ENCODE data around the gene NXN.
"Not testable (repeated sequence)": the region's sequence is repeated elsewhere in the genome, so short reads cannot be mapped to it uniquely, and the experiment has no call there.

NXN gene

DNA sequence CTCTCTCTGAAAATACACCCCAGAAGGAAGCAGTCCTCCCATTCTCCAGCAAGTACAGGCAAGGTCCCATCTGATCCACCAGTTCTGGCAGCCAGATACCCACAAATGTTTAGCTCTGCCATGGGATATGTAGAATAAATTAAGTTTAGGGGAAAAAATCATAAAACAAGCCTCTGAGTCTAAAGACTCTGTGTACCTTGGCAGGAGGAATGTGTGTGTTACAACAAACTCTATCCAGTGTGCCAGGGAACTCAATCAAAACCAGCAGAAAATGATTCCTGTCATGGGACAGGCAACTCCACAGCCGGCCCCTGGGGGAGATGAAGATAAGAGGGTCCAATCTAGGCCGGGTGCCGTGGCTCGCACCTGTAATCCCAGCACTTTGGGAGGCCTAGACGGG, 124.0 kb downstream of the NXN start:
- no peak for DNase-seq

DNA sequence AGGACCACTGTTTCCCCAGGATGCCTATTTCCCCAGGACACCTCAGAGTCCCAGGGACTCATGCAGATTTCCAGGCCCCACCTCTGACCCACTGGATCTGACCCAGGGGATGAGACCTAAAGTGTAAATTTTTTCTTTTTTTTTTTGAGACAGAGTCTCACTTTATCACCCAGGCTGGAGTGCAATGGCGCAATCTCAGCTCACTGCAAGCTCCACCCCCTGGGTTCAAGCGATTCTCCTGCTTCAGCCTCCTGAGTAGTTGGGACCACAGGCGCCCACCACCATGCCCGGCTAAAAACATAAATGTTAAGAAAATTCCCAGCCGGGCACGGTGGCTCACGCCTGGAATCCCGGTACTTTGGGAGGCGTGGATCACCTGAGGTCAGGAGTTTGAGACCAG, 126.7 kb downstream of the NXN start:
- not testable (repeated sequence) for DNase-seq

DNA sequence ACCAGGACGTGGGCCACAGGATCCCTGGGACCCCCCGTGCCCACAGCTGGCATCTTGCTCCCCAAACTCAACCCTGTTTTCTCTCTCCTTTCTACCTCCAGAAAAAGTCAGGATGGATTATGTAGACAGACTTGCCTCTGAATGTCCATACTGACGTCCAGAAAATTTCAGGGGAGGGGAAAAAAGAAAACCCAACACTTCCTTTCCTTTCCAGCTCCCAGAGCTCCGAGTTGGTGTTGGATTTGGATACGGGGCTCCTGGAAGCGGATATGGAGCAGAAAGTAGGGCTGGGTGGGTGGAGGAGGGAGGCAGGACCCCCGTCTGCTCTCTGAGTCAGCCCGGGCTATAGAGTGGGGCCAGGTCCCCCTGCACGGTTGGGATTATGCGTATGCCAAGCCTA, 127.2 kb downstream of the NXN start:
- DNase-seq: no peak

DNA sequence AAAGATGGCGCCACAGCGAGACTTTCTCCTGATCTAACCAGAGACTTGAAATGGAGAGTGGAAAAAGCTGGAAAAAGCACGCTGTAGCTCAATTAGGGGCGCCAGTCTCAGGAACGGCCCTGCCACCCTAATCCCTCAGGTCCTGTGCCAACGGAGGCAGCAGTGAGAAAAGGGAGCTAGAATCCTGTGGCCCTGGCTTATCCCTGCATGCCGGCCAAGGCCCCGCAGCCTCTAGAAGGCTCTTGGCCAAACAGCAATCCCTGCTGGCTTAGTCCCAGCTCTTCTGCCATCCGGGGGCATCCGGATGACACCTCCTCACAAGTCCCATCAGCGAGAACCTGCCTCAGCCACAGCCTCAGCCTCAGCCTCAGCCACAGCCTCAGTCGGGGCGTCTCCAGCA, 127.7 kb downstream of the NXN start:
- DNase-seq: no peak

DNA sequence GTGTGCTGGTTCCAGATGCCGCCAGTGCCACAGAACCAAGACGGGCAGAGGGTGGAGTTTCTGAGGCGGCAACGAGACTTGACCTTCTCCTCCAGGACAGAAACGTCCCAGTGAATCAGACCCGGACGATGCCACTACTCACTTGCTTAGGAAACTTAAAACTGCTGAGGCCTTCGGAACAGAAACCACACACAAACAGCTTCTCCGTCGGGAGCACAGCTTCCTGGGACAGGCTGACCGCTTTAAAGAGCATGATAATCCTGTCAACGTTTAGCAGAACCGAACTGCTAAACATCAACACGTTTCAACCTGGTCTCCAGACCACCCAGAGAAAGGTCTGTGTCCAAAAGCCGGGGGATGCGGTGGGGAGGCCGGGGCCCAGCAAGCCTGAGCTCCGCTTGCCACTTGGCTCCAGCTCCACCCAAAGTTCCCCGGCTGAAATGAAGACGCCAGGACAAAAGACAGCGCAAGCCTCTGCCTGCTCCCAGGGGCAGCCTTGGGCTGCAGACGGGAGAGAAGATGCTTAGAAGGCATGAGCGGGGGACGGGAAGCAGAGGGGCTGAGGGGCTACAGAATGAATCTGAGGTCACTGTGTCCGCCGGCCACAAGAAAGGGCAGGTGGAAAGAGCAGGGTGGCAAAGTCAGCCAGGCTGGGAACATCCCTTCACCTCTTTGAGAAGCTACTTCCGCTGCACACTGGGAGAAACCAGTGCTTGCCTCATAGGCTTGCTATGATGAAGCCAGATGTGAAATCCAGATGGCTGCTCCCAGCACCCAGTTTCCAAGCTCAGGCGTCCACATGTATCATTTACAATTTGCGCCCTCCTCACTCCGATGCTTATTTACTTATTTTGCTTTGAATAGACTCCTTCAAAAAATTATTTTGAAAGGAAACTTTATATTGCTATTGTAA, 128.5 kb downstream of the NXN start:
- no peak for DNase-seq

DNA sequence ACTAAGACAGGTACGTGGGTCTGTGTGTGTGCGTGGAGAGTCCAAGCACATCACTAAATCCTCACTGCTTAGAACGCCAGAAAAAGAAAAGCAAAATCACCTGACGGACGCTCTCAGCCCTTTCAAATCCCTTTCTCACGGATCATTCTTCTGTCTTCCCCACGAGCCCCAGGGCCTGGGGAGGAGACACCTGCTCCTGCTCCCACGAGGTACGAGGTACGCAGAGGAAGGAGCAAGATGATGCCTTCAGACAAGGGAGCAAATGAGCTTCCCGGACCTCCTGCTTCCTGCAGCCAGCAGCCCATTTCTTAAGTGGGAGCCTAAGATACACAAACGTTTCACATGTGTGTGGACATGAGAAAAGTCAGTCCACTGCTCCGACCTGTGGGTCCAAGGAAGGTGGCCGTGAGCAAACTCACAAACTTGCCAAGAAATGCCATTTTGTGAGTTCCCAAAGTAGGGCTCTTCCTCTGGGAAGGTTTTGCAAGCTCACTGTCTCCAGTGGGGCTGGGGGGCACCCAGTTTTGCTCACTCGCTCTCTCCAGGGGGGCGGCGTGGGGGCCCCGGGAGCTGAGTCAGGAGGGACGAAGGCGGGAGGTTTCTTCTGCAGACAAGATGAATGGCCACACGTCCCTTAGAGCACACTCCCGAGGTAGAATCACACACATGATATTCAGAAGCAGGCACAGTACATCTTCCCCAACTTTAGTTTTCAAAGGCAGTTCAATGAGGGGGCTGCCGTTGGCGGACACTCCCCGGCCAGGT, 129.3 kb downstream of the NXN start:
- no peak for DNase-seq

DNA sequence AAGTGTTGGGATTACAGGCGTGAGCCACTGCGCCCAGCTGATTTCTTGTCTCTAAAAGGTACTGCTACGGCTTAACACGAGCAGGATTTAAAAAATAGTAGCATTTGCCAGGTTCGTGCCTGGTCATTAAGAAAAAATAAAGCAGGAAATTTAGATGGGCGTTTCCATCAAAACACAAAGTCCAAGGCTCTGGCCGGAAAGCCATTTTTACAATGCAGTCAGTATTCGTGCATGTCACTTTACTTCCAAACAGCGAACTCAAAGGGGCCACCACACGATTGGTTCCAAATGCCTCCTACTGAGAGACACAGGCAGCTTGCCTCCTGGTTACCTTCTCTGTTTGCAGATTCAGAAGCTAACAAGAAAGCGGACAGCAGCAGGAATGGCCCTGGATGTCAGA, 131.2 kb downstream of the NXN start:
- DNase-seq: no peak

DNA sequence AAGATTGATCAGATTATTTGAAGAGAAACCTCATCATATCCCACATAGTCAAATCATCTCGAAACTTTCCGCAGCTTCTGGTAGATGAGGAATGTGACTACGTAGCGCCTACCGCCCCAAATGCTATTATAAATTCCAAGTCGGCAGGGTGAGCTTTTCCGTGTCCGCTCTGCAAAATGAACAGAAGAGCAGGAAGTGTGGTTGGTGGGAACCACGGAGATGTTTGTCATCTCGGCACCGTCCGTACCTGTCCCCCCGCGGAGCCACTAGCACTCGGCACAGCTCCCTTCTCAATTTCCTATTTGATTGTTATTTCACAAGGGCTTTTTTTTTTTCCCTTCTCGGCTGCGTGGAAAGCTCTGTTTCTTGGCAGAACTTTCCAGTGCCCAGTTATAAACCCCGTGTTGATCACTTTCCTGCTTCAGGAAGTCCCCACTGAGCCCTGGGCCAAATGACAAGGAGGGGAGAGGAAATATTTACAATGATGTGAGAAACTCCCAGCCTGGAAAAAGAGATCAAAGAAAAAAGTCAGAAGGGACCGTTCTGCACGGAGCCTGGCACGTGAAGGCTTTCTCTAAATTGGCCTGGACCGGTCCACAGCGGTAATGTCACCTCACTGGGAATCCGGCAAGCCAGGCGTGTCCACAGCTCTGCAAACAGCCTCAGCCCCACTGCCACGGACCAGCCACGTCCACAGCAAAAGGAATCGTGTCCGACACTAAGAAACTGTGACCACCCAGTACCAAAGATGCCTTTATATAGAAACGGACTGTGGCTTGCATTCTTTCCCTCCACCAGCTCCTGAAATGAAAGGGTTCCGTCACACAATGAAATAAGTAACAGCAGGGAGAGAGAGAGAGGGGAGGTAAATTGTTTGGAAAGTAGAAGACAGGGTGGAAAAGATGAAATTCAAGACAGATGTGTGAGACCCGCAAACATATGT, 132.4 kb downstream of the NXN start:
- no peak for DNase-seq

DNA sequence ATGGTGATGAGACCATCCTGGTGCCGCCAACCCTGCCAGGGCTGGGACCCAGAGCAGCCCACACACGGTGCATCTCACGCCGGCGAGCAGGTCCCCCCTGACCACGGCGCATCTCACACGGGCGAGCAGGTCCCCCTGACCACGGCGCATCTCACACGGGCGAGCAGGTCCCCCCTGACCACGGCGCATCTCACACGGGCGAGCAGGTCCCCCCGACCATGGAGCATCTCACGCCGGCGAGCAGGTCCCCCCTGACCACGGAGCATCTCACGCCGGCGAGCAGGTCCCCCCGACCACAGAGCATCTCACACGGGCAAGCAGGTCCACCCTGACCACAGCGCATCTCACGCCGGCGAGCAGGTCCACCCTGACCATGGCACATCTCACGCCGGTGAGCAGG, 138.3 kb downstream of the NXN start:
- no peak for DNase-seq

DNA sequence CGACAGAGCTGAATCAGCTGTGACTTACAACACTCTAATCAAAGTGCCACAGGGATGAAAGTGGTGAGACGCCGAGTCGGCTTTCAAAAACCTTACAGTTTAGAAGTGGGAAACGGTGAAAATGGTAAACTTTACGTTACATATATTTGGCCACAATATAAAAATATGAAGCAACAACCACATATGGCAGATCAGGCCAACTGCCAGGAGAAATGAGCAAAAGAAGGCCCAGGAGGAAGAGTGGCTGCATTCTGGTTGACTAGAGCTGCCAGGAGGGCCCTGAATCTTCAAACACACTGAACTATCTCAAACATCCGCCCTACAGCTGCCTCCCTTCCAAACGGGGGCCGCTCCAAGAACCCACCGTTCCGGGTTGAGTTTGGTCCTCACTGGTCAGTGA, 141.1 kb downstream of the NXN start:
- no peak for DNase-seq

DNA sequence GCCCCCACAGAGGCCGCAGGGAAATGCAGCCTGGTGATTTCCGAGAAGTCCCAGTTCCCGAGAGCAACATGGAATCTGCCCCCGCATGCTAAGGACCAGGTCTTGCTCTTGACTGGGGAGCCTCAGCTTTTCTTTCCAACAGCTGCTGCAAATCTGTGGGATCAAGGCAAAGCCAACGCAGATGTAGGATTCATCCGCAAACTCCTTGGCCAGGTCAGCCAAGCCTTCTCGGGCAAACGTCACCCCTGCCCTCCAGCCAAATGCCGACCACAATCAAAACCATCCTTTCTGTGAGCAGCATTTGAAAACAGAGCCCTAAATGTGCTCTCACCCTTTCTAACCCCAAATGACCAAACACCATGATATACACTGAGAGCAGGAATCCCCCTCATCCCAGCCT, 143.4 kb downstream of the NXN start:
- no peak for DNase-seq

DNA sequence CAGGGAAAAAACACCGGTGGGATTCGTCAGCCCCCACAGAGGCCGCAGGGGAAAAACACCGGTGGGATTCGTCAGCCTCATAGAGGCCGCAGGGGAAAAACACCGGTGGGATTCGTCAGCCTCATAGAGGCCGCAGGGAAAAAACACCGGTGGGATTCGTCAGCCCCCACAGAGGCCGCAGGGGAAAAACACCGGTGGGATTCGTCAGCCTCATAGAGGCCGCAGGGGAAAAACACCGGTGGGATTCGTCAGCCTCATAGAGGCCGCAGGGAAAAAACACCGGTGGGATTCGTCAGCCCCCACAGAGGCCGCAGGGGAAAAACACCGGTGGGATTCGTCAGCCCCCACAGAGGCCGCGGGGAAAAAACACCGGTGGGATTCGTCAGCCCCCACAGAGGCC, 143.9 kb downstream of the NXN start:
- DNase-seq: not testable (repeated sequence)

DNA sequence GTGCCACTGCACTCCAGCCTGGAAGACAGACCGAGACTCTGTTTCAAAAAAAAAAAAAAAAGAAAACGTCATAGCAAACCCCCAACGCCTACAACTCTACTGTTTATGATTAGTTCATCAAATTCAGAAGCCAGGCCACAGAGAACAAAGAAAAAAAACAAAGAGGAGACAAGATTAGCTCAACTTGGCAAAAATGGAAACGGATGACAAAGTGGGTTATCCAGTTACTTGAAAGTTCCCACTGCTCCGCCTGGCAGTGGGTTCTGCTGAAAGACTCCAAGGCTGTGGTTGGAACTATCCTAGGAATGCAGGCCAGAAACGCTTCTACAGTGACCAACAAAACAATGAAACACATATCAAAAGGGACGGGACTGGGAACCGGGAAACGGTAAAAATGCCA, 144.3 kb downstream of the NXN start:
- DNase-seq: no peak

DNA sequence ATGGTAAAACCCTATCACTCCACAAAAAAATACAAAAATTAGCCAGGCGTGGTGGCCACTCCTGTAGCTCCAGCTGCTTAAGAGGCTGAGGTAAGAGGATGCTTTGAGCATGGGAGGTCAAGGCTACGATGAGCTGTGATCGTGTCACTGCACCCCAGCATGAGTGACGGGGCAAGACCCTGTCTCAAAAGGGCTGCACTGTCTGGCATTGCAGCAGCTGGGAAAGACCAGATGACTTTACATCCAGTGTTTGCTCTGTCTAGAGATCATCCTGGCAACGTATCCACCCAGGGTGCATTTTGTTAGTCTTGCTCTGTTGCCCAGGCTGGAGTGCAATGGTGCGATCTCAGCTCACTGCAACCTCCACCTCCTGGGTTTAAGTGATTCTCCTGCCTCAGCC, 145.4 kb downstream of the NXN start:
- DNase-seq: no peak

DNA sequence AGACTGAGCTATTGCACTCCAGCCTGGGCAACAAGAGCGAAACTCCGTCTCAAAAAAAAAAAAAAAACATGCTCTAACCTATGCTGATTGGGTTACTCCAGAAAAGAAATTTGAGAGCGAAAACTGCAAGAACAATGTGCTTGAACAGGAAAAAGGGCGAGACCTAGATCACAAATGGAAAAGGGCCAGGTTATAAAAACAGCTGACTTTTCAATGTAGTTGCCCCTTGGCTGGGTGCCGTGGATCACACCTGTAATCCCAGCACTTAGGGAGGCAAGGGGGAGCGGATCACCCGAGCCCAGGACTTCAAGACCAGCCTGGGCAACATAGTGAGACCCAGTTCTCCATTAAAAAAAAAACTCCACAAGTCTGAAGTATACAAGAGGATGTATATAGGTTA, 148.6 kb downstream of the NXN start:
- DNase-seq: no peak

DNA sequence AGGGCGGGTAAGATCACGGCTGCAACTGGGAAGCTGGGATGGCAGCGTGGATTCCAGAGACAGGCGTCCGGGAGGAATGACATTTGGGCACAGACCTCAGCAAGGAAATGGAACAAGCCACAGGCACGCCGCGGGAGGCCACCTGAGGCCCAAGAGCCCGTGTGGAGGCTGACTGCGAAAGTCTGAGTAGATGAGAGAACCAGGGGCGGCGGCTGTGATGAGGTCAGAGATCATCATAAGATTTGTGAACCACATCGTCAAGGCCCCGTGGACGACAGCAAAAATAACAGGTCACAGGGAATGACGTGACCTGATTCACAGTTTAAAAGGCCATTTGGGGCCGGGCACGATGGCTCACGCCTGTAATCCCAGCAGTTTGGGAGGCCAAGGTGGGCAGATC, 149.2 kb downstream of the NXN start:
- no peak for DNase-seq

DNA sequence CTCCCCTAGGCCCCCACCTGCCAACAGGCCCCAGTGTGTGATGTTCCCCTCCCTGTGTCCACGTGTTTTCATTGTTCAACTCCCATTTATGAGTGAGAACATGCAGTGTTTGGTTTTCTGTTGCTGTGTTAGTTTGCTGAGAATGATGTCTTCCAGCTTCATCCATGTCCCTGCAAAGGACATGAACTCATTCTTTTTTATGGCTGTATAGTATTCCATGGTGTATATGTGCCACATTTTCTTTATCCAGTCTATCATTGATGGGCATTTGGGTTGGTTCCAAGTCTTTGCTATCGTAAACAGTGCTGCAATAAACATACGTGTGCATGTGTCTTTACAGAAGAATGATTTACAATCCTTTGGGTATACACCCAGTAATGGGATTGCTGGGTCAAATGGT, 150.0 kb downstream of the NXN start:
- DNase-seq: not testable (repeated sequence)

DNA sequence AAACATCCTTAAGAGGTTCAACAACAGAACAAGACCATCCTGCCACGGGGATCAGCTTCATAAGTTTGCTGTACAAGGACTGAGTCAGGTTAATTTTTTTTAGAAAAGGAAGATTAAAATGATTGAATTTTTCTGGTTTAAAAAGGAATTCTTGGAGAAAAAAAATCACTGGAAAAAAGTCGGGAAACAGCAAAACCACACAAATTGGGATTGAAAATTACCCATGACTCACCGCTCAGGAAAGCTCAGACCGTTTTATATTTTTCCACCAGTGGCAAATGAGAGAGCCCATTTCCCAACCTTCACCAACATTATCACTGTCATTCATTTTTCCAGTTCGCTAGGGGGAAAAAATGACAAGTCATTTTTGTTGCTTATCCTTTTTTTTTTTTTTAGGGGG, 150.8 kb downstream of the NXN start:
- DNase-seq: no peak

DNA sequence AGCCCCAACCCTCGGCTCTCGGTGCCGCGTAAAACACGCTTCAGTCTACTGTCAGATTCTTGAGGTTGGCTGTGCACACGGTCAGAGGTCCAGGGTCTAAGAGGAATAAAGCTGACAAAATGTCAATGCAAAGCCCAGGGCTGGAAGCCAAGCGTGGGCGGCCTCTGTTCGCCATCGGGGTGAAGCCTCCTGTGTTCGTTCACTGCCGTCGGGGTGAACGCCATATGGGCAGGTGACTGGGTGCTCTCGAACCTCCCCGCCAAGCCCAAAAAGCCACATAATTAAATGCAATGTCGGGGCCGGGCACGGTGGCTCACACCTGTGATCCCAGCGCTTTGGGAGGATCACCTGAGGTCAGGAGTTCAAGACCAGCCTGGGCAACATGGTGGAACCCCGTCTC, 152.8 kb downstream of the NXN start:
- DNase-seq: no peak

DNA sequence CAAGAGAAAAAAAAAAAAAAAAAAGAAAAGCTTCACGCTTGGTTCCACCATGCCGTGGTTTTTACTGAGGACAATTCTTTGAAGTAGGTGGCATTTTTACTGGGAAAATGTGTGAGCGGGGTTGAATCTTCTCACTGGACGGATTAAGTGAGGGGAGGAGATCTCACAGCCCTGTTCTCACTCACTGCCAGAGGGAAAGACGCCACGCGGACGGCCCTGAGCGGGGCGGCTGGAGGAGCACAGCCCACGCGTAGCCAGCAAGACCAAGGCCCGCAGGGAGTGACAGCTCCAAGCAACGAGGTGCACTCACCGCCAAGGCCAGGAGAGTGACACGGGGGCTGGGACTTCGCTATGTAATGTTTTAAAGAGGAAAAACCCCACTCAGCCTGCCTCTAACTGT, 154.4 kb downstream of the NXN start:
- DNase-seq: no peak

DNA sequence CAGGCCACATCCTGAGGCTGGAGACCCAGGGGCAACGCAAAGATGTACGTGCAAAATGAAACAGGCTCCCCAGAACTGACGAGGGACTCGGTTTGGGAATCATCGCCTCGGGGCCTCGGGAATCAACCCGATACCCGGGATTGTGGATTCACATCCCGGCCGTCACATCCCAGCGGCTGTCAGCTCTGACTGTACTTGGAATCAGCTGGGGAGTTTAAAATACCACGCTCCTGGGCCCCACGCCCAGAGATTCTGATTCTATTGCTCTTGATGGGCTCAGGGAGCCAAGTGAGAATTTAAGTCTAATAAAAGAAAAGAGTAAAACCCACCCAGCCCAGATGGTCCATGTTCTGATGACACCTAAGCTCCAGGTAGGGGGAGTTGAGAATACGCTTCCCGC, 155.2 kb downstream of the NXN start:
- no peak for DNase-seq

DNA sequence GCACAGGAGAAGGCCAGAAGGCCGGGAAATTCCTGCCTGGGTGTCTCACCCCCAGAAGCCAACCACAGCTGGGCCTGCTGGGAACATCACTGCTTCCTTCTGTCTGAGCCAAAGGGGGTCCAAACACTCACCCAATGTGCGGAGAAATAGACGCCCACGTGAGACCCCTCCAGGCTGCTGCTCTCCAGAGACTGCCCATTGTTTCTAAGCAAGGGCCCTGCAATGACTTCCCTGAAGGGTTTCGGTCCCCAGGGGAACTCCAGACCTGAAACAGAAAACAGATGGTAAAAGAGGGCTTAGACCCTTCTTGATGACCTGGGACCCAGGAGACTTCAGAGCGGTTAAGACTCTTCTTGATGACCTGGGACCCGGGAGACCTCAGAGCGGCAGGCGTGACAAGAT, 156.1 kb downstream of the NXN start:
- no peak for DNase-seq

DNA sequence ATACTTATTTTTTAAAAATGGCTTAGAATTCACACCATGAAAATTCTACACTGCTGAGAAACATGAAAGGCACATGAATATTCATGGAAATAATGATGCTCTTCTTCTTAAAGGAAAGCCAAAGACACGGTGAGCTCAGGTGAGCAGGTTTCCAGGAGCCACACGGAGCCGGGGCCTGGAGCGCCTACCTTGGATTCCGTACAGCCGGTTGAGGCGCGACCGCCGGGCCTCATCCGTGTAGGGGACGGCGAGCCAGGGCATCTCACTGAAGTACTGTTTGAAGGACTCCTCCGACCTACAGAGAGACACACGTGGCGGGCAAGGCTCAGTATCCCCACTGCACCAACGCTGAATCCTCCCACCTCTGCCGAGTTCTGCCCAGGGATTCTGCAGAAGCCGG, 160.3 kb downstream of the NXN start:
- no peak for DNase-seq

All from NCI-H187 treated with DMSO at 0.1 percent for 48 hours (cell line).